ENCODE data around the gene PLPP1.

GRCh38 chr5:55418994-55419968, 115.5 kb downstream of the PLPP1 start:
- no peak for TF ChIP-seq CTCF (IDR thresholded peaks at IDR 0.05)
- no peak for TF ChIP-seq EZH2 (IDR thresholded peaks at IDR 0.05; ENCODE audit: borderline replicate concordance, insufficient read depth, low read depth, low read length, poor library complexity, severe bottlenecking)
